Hepatocyte (in vitro differentiated cells): ENCODE measurements around the gene HMMR.

Experiments used
- CTCF ChIP-seq: fragments of 200-600 bp; sonication (generic); IDR thresholded peaks from 2 replicates; pipeline ENCODE4 v1.5.1; 2016; ENCODE audit warnings: antibody characterized with exemption, mild to moderate bottlenecking; ENCODE audit not compliant: poor library complexity
- EZH2 ChIP-seq: fragments of 200-600 bp; sonication (generic); IDR thresholded peaks from 2 replicates; pipeline ENCODE4 v1.6.1; 2016; ENCODE audit warnings: antibody characterized with exemption, mild to moderate bottlenecking, borderline replicate concordance
- EZH2phosphoT487 ChIP-seq: fragments of 200-600 bp; sonication (generic); IDR thresholded peaks from one replicate; pipeline ENCODE4 v1.6.1; 2018; ENCODE audit warnings: antibody characterized with exemption, mild to moderate bottlenecking, low read depth, moderate library complexity; ENCODE audit not compliant: unreplicated experiment, severe bottlenecking

- TF ChIP-seq CTCF (no peak), EZH2 (no peak), EZH2phosphoT487 (no peak)
Measured at GRCh38 chr5:163445345-163445744, 15.1 kb upstream of the HMMR start.
